H7 (cell line): ENCODE data around the gene IGF1R. TPM values are rescaled to one million over a fixed set of nuclear protein-coding genes. Genes with fewer than 3 reads are reported as not detected.

Source experiments
- DNase-seq: peaks from one replicate; pipeline ENCODE4 v3.0.0; 2012
- H3K27me3 ChIP-seq: 2 replicates; pipeline ENCODE4 v1.6.0; 2011; ENCODE audit warnings: mild to moderate bottlenecking, low read length; ENCODE audit not compliant: control insufficient read depth, insufficient read depth
- H3K36me3 ChIP-seq: replicated peaks from 2 replicates; pipeline ENCODE4 v1.5.1; 2011; ENCODE audit warnings: low read length; ENCODE audit not compliant: control insufficient read depth, insufficient read depth
- H3K4me3 ChIP-seq: 2 replicates; pipeline ENCODE4 v1.5.1; 2011; ENCODE audit warnings: low read depth, mild to moderate bottlenecking, control low read depth, low read length, moderate library complexity; ENCODE audit not compliant: insufficient read depth
- total RNA-seq: library from RNA; depleted of rRNA; stranded (reverse); fragments of >200 nt; shearing (Covaris generic); gene quantifications from 2 replicates; pipeline ENCODE4 v1.2.3, GENCODE V29; 2014

Gene IGF1R
- total RNA-seq, 1 experiment from 2014 or later = 33.0 TPM

- Histone ChIP-seq H3K4me3 (no peak overlapping the region), H3K36me3 (peaks cover 48% of the 10 kb centered on the region), H3K27me3 (no peaks in the 10 kb centered on the region)
- no peak for DNase-seq
Measured at GRCh38 chr15:98916826-98917225, 268.5 kb downstream of the IGF1R start.

- no peaks in the 10 kb centered on the region for H3K27me3 ChIP-seq
- H3K36me3 ChIP-seq = peaks cover 51% of the 10 kb centered on the region
- no peak for DNase-seq
- no peak overlapping the region for H3K4me3 ChIP-seq
Measured at GRCh38 chr15:98917417-98917816, 269.1 kb downstream of the IGF1R start.

DNA sequence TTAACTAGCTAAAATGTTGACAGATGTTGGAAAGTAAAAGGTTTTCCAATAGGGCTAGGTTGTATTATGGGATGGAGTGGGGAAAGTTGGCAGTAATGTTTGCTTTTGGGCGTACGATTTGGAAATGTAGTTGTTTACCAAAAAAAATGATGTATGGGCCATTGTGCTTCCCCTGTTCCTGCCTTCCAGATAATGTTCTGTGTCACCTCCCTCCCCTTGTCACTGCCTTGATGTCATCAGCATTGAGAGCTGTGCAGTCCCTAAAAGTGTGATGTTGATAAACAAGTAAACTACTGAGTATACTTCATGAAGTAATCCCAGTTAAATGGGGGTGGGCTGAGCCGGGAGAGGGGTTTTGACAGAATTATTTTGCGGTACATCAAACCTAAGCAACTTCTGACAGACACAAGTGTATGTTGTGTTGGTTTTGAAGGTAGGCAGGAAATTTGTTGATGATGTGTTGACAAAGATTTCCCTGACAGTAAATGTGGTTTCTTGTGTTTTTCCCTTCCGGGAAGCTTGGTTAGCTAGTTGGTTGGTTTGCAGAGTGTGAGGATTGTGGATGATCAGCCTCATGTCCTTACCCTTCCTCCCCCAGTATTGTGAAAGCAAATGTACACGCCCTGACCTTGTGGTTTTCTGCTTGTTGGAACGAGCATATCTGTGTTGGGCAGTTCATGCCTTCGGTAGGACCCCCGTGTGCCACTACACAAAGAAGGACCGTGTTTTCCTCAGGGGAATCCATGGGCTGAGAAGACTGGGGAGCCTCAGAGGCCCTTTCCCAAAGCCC, 271.9 kb downstream of the IGF1R start:
- Histone ChIP-seq H3K27me3 (no peaks in the 10 kb centered on the region), H3K4me3 (no peak overlapping the region), H3K36me3 (peaks cover 51% of the 10 kb centered on the region)
- no peak for DNase-seq

DNA sequence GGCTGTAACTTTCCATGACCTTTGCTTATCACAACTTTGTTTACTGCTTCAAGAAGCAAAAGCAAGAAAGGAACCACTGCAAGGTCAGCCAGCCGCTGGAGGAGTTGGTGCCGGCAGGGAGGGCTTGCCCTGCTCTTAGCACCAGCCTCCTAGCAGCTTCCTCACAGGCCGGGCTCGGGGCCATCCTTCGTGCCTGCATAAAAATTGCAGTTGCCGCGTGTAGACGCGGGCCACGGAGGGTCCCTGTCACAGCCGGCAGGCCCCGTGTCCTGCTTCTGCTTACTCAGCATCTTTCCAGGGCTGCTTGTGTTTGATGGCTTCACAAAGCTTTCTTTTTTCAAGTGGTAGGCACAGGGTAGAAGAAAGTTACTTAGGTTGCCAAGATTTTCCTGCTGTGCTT, 274.8 kb downstream of the IGF1R start:
- peaks cover 42% of the 10 kb centered on the region for H3K36me3 ChIP-seq
- no peaks in the 10 kb centered on the region for H3K27me3 ChIP-seq
- H3K4me3 ChIP-seq = no peak overlapping the region
- DNase-seq = no peak

- H3K36me3 ChIP-seq = peaks cover 43% of the 10 kb centered on the region
- H3K27me3 ChIP-seq = no peaks in the 10 kb centered on the region
- H3K4me3 ChIP-seq = no peak overlapping the region
- DNase-seq = no peak
Measured at GRCh38 chr15:98923579-98923978, 275.2 kb downstream of the IGF1R start.

GRCh38 chr15:98924401-98925049, 276.2 kb downstream of the IGF1R start:
- no peak for DNase-seq
- Histone ChIP-seq H3K27me3 (no peaks in the 10 kb centered on the region), H3K4me3 (no peak overlapping the region), H3K36me3 (peaks cover 42% of the 10 kb centered on the region)

DNA sequence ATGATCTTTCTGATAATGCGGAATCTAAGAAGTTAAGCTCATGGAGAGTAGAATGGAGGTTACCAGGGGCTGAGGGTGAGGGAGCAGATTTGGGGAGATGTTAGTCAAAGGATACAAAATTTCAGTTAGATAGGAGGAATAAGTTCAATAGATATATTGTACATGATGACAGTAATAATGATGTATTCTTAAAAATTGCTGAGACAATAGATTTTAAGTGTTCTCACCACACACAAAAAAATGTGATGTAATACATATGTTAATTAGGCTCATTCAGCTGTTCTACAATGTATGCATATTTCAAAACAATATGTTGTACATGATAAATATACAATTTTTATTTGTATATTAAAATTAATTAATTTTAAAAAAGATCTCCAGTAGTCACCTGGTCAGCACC, 277.9 kb downstream of the IGF1R start:
- Histone ChIP-seq H3K4me3 (no peak overlapping the region), H3K27me3 (no peaks in the 10 kb centered on the region), H3K36me3 (peaks cover 41% of the 10 kb centered on the region)
- no peak for DNase-seq

GRCh38 chr15:98927022-98927421, 278.7 kb downstream of the IGF1R start:
- H3K27me3 ChIP-seq = no peaks in the 10 kb centered on the region
- peaks cover 38% of the 10 kb centered on the region for H3K36me3 ChIP-seq
- H3K4me3 ChIP-seq = no peak overlapping the region
- DNase-seq = no peak

DNA sequence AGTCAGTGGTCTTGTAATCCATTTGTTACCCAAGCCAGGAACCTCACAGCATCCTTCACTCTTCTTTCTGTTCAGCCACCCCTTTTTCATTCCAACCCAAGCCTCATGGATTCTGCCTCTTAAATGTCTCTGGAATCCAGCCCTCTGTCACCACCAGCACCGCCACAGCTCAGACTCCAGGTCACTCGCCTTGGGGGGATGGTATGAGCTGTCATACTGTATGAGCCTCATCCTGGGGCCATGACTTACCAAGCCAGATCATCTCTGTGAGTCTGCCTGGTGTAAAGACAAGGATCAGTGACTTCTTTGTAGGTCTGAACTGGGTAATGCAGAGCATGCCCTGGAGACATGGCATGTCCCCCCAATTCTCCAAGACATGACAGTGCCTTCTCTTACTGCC, 279.7 kb downstream of the IGF1R start:
- Histone ChIP-seq H3K36me3 (peaks cover 32% of the 10 kb centered on the region), H3K4me3 (no peak overlapping the region), H3K27me3 (no peaks in the 10 kb centered on the region)
- DNase-seq = no peak

GRCh38 chr15:98930576-98930975, 282.2 kb downstream of the IGF1R start:
- Histone ChIP-seq H3K27me3 (no peaks in the 10 kb centered on the region), H3K4me3 (no peak overlapping the region), H3K36me3 (peaks cover 20% of the 10 kb centered on the region)
- DNase-seq = no peak

GRCh38 chr15:98931004-98931403, 282.7 kb downstream of the IGF1R start:
- H3K27me3 ChIP-seq = no peaks in the 10 kb centered on the region
- H3K4me3 ChIP-seq = no peak overlapping the region
- peaks cover 20% of the 10 kb centered on the region for H3K36me3 ChIP-seq
- DNase-seq = no peak

DNA sequence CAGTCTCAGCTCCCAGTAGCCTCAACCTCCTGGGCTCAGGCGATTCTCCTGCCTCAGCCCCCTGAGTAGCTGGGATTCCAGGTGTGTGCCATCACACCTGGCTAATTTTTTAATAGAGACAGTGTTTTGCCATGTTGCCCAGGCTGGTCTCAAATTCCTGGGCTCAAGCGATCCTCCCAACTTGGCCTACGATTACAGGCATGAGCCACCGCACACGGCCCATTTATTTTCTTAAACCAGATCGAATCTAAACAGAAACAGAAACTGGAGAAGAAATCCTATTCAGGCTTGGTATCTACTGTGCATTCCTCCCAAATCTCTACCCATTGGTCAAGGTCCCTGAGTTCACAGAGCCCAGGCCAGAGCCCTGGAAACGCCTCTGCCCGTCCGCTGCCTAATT, 285.1 kb downstream of the IGF1R start:
- Histone ChIP-seq H3K36me3 (peaks cover 23% of the 10 kb centered on the region), H3K27me3 (no peaks in the 10 kb centered on the region), H3K4me3 (no peak overlapping the region)
- DNase-seq = no peak

- no peak for DNase-seq
- peaks cover 29% of the 10 kb centered on the region for H3K36me3 ChIP-seq
- H3K4me3 ChIP-seq = no peak overlapping the region
- no peaks in the 10 kb centered on the region for H3K27me3 ChIP-seq
Measured at GRCh38 chr15:98935736-98936135, 287.4 kb downstream of the IGF1R start.

DNA sequence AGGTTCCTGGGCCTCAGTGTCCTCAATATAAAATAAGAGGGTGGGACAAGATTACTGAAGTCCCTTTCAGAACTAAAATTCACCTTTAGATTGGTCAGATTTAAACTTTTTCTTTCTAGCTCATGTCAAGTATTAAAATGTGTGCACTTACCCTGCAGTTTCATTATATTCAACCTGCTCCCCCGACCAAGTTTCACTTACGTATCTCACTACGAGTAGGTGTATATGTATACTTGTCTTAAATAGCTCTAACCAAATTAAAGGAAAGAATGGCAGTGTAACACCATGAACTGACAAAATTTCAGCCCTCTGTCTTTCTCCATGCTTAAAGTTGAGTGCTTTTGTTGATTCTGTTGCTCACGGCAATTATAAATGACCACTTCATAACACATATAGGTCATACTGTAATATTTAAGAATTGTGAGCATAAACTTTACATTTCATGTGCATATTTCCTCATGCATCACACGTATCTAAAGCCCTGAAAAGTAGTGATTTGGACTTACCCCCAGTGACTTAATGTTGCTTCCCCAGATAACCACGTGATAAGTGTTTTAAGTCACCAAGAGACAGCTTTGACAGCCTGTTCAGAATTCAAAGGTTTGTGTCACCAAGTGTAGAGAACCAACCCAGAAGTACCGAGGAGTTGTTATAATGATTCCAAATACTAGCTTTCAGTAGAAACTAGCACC, 289.2 kb downstream of the IGF1R start:
- peaks cover 30% of the 10 kb centered on the region for H3K36me3 ChIP-seq

GRCh38 chr15:98938105-98938417, 289.7 kb downstream of the IGF1R start:
- DNase-seq = no peak
- Histone ChIP-seq H3K27me3 (no peaks in the 10 kb centered on the region), H3K4me3 (no peak overlapping the region), H3K36me3 (peaks cover 35% of the 10 kb centered on the region)

More for the DNA sequence above, 289.2 kb downstream of the IGF1R start:
- Histone ChIP-seq H3K27me3 (no peaks in the 10 kb centered on the region), H3K4me3 (no peak overlapping the region)
- DNase-seq = no peak
